Stimulated activated CD4-positive, alpha-beta T cell treated with anti-CD3 and anti-CD28 coated beads, Interleukin-2, amount 100 ng/mL, for 48 hours (primary cell): ENCODE data around the gene PRSS57.
"Not testable (repeated sequence)": the region's sequence is repeated elsewhere in the genome, so short reads cannot be mapped to it uniquely, and the experiment has no call there.

Source experiments
- DNase-seq, 2 donors: peaks; one replicate each; pipeline ENCODE4 v3.0.0-alpha.2; 2020

PRSS57 gene

GRCh38 chr19:722553-723101 lies 27.4 kb upstream of the PRSS57 start:
- no peak for DNase-seq

- no peak for DNase-seq
Observed at GRCh38 chr19:720345-721160, 25.3 kb upstream of the PRSS57 start.

GRCh38 chr19:719636-720344 lies 24.5 kb upstream of the PRSS57 start:
- no peak for DNase-seq

GRCh38 chr19:718991-719512 lies 23.8 kb upstream of the PRSS57 start:
- no peak for DNase-seq

DNA sequence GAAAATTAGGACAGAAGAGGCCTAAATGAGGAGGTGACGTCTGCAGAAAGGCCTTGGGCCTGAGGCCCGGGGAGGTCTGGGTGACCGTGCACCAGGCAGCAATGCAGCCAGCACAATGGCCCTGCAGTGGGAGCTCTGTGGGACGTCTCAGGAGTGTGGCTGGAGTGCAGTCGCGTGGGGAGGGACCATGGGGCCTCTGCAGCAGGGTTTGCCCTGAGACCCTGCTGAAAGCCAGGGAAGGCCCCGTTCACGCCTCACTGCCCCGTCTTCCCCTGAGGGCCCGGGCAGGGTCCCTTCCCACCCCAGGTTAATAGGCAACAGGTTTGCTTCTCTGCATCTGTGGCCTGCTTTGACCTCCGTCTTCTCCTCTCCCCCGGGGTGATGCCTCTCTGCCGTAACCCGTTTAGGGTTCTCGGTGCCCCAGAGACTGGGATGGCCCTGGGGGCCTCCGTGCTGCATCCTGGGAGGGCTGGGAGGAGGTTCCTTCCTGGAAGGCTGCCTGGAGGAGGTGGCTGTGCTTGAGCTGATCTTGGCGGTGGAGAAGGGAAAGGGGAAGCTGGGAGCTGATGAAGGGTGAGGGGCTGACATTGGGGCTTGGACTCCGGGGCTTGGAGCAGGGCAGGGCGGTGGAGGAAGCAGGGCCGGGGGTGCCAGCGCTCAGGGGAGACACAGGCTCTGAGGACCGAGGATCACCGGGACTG lies 23.1 kb upstream of the PRSS57 start:
- no peak for DNase-seq

GRCh38 chr19:715347-715746 lies 20.1 kb upstream of the PRSS57 start:
- DNase-seq = no peak

GRCh38 chr19:711254-711653 lies 16.0 kb upstream of the PRSS57 start:
- no peak for DNase-seq

DNA sequence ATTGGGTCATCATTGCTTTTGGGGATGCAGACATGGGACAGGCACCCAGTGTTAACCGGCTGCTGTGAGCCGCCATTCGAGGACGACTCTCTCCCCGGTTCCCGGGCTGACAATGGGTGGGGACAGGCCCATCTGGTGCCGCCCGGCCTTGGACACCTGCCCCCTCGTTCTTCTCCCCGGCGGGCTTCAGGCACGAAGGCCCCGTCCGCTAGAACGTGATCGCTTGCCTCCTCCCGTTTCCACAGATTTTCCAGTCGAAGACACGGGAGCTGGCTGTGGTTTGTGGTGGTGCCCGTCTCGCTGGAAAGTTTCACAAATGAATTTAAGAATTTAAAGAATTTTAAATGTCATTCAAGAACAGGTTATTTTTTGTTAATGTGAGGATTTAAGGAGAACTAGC lies 15.5 kb upstream of the PRSS57 start:
- DNase-seq = no peak

DNA sequence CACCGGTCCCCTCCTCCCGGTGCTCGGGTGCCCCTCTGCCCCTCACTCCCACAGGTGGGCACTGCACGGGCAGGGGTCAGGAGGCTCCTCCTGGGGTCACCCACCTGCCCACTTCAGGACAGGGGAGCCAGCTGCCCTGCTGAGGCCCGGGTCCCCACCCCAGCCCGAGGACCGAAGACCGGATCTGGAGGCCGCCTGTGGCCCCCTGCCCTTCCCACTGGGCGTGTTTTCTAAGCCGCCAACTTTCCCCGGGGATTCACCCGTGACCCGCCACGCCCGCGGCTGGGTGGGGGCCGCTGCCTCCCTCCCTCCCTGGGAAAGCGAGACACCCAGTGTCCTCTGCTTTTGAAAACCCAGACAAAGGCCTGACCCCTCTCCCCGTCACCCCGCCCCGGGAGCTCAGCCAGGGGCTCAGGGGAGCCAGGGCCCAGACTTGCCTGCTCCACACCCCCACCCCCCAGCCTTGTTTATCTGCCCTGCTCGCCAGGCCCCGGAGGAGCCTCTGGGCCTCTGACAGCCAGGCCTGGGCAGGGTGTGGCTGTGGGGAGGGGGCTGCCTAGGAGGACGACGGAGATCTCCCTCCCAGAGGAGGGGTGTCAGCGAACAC lies 14.8 kb upstream of the PRSS57 start:
- DNase-seq = no peak

DNA sequence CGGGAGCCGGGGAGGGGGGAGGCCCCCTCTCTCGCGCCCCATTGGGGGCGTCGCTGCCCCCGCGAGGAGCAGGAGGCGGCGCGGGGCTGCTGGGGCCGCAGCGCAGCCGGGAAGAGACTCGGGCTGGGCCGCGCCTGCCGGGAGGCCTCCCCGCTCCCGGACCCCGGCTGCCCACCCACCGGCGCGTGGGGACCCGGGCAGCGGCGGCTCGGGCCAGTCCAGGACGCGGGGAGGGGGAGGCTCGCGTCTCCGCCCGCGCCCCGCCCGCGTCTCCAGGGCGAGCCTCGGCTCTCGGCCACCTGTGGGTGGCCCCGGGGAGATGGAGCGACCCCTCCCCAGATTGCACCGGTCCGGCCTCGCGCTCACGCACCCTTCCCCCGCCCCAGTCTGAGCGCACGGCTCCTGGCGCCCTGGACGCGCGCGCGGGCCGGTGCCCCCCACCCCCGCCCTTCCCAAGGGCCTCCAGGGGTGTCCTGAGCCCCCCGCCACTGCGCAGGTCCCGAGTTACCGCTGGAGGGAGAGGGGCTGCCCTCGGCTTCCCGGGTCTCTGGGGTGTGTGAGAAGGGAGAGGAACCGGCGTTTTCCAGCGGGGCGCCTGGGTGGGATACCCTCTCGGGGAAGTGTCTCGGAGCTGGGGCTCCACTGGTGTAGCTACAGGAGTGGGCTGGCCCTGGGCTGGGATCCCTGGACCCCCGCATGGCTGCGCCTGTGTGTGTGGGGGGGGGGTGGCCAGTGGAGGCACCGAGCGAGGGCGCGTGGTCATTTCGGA lies 14.1 kb upstream of the PRSS57 start:
- no peak for DNase-seq

DNA sequence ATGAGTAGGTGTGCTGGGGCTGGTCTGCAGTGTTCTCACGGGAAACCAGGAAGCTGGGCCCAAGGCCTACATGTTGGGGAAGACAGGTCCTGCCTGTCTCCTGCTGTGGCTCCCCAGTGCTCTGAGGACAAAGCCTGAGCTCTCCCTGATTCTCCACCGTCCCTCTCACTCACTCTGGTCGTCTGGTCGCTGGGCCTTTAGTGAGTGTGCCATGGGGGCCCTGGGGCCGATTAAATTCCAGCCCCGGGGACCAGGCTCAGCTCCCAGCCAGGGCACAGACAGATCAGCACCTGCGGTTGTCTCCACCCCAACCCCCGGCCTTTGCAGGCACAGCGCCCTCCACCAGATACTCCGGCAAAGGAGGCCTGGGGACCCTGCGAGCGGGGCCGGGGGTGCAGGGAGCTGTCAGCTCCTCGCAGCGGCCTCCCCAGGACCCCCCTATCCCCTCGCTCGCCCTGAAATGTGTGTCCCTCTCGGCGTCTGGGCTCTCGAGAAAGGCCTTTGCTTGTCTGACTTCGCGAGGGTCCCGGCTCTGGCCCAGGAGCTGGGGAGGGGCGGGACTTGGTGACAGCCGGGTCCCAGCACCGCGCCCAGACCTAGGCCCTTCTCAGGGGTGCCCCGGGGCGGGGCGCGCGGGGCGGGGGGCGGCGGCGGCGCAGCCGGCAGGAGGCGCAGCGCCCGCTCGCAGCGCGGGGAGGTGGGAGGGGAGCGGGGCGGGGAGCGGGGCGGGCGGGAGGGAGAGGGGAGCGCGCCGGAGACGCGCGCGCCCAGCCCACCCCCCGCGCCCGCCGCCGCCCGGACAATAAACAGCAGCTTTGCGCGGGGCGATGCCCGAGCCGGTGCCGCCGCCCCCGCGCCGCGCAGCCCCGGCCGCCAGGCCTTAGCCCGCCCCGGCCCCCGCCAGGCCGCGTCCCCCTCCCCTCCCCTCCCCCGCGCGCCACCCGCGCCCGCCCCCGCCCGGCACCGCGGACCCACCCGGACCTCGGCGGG lies 13.2 kb upstream of the PRSS57 start, which contains the start of gene PALM:
Gene PALM, plus strand, starts transcription at position 782 of the 990 bp plus-strand sequence. CDS start 212 bp downstream, outside the sequence.
- no peak for DNase-seq

DNA sequence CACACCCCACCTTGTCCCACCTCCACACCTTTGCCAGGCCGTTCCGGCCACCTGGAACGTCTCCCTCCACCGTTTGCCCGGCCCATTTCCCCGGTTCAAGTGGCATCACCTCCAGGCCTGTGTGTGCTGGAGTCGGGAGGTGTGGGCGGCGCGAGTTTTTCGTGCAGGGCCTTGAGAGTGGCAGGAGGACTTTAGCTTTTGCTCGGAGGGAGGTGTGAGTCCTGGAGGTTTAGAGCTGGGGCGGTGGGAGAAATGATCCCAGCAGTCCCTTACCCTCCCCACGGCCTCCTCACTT lies 9.1 kb upstream of the PRSS57 start:
- no peak for DNase-seq

GRCh38 chr19:703651-704446 lies 8.6 kb upstream of the PRSS57 start:
- DNase-seq = peak; percentile 55 to 72

DNA sequence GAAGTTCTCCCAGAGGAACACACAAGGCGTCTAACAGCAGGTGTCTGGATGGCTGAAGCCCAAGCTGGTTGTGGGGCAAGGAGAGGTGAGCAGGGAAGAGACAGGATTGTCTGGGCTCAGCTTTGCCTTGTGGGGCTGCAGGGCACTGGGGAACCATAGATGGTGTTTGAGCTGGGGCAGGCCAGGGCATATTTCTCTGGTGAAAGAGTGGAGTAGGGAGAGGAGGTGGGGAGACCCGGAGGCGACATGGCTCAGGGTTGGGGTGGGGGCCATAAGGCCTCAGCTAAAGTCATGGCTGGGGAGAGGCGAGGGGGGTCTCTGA lies 8.0 kb upstream of the PRSS57 start:
- no peak for DNase-seq

DNA sequence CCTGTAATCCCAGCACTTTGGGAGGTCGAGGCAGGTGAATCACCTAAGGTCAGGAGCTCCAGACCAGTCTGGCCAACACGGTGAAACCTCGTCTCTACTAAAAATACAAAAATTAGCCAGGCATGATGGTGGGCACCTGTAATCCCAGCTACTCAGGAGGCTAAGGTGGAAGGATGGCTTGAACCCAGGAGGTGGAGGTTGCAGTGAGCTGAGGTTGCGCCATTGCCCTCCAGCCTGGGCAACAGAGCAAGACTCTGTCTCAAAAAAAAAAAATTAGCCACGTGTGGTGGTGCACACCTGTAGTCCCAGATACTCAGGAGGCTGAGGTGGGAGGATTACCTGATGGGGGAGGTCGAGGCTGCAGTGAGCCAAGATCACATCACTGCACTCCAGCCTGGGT lies 7.6 kb upstream of the PRSS57 start:
- not testable (repeated sequence) for DNase-seq

- not testable (repeated sequence) for DNase-seq
Observed at GRCh38 chr19:699885-700284, 4.6 kb upstream of the PRSS57 start.

- DNase-seq = not testable (repeated sequence)
Observed at GRCh38 chr19:698529-698928, 3.3 kb upstream of the PRSS57 start.

DNA sequence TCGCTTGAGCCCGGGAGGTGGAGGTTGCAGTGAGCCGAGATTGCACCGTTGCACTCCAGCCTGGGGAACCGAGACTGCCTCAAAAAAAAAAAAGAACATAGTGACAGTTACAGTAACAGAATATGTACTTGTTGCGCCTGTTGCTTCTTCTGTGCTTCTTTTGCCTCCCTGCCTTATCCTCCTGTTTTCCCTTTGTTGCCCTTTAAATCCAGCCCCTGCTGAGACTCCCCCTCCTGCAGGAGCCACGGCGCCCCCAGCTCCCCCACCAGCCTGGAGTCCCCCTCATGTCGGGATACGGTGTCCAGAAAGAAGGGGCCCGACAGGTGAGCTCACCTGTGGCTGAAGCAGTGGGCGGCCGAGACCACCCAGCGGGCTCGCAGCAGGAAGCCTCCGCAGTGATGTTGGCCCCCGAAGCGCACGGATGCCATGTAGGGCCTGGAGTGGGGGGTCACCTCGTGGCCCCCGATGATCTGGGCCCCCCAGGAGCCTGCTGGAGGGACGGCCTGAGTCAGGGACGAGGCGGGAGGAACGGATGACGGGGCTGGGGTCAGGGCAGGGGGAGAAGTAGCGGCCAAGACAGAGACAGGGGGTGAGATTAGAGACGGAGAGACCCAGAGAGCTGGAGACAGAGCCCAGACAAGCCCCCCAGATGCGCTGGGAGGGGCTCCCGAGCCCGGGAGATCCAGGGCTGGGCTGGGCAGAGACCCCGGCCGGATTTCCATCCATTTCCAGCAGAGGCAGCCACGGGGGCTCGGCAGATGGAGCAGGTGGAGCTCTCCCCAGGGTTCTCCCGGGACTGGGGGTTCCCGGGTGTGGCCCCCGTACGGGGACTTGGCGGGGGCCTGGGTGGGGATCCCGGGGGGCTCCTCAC lies 536 bp downstream of the PRSS57 start:
- DNase-seq = no peak

- no peak for DNase-seq
Observed at GRCh38 chr19:690203-690602, 5.0 kb downstream of the PRSS57 start.
